ENCODE measurements around the gene RPS26. TPM values are rescaled to one million over a fixed set of nuclear protein-coding genes. Genes with fewer than 3 reads are reported as not detected.

RPS26 gene
- total and polyA plus RNA-seq, 9 of the 15 experiments (the other 6 are each of a cell fraction or from before 2014, with no cell fraction given): 70.2 to 1,589 (median 852) TPM

- no peak for TF ChIP-seq ZNF512 (tag; IDR thresholded peaks at IDR 0.05)
- TF ChIP-seq BCL6 (CRISPR knock-in tag; IDR thresholded peaks at IDR 0.05): no peak
- peak; percentile 74 for TF ChIP-seq ATF7 (IDR thresholded peaks at IDR 0.05)
- TF ChIP-seq CTBP1 (IDR thresholded peaks at IDR 0.05; ENCODE audit: borderline replicate concordance): peak; percentile 87; the same call in 1 of the 2 replicates
- peak; percentile 86; the same call in 1 of the 2 replicates for TF ChIP-seq ZBTB7A (IDR thresholded peaks at IDR 0.05; ENCODE audit: borderline replicate concordance, control insufficient read depth, low read depth, low read length)
- TF ChIP-seq NFRKB (IDR thresholded peaks at IDR 0.05; ENCODE audit: low read depth): no peak
- TF ChIP-seq NCOR1 (IDR thresholded peaks at IDR 0.05): no peak
- TF ChIP-seq, protein P1, sequence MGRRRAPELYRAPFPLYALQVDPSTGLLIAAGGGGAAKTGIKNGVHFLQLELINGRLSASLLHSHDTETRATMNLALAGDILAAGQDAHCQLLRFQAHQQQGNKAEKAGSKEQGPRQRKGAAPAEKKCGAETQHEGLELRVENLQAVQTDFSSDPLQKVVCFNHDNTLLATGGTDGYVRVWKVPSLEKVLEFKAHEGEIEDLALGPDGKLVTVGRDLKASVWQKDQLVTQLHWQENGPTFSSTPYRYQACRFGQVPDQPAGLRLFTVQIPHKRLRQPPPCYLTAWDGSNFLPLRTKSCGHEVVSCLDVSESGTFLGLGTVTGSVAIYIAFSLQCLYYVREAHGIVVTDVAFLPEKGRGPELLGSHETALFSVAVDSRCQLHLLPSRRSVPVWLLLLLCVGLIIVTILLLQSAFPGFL (CRISPR knock-in tag; IDR thresholded peaks at IDR 0.05): no peak
- TF ChIP-seq, protein P2, sequence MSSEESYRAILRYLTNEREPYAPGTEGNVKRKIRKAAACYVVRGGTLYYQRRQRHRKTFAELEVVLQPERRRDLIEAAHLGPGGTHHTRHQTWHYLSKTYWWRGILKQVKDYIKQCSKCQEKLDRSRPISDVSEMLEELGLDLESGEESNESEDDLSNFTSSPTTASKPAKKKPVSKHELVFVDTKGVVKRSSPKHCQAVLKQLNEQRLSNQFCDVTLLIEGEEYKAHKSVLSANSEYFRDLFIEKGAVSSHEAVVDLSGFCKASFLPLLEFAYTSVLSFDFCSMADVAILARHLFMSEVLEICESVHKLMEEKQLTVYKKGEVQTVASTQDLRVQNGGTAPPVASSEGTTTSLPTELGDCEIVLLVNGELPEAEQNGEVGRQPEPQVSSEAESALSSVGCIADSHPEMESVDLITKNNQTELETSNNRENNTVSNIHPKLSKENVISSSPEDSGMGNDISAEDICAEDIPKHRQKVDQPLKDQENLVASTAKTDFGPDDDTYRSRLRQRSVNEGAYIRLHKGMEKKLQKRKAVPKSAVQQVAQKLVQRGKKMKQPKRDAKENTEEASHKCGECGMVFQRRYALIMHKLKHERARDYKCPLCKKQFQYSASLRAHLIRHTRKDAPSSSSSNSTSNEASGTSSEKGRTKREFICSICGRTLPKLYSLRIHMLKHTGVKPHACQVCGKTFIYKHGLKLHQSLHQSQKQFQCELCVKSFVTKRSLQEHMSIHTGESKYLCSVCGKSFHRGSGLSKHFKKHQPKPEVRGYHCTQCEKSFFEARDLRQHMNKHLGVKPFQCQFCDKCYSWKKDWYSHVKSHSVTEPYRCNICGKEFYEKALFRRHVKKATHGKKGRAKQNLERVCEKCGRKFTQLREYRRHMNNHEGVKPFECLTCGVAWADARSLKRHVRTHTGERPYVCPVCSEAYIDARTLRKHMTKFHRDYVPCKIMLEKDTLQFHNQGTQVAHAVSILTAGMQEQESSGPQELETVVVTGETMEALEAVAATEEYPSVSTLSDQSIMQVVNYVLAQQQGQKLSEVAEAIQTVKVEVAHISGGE (CRISPR knock-in tag; IDR thresholded peaks at IDR 0.05): no peak
- peak; percentile 33 for TF ChIP-seq MEIS2 (IDR thresholded peaks at IDR 0.05; ENCODE audit: partially characterized antibody)
- TF ChIP-seq ZC3H11A (IDR thresholded peaks at IDR 0.05; ENCODE audit: low read depth, low read length): no peak
- TF ChIP-seq TRIM25 (IDR thresholded peaks at IDR 0.05; ENCODE audit: borderline replicate concordance): no peak
- TF ChIP-seq ZBTB26 (CRISPR knock-in tag; IDR thresholded peaks at IDR 0.05): no peak
- no peak for TF ChIP-seq CHD4 (IDR thresholded peaks at IDR 0.05; ENCODE audit: insufficient read depth, insufficient replicate concordance, low read depth, low read length, poor library complexity, severe bottlenecking)
- no peak for TF ChIP-seq ZNF79 (CRISPR knock-in tag; IDR thresholded peaks at IDR 0.05; ENCODE audit: low read depth)
- TF ChIP-seq RB1 (IDR thresholded peaks at IDR 0.05; ENCODE audit: low read depth): 0 out of 2 replicates have a peak, but pooled peaks have one; percentile 9
- TF ChIP-seq NR2F6 (CRISPR knock-in tag; IDR thresholded peaks at IDR 0.05): no peak
- TF ChIP-seq CREBBP (IDR thresholded peaks at IDR 0.05; ENCODE audit: low read depth, low read length): no peak
Measured at GRCh38 chr12:56079723-56080555, 38.2 kb downstream of the RPS26 start, which contains the start of gene ERBB3 (continued).
